Progenitor cell of endocrine pancreas (in vitro differentiated cells): ENCODE data around the gene SPATA2. TPM values are rescaled to one million over a fixed set of nuclear protein-coding genes. Genes with fewer than 3 reads are reported as not detected.

ENCODE experiments used
- DNase-seq: peaks from one replicate; pipeline ENCODE4 v3.0.0; 2021; ENCODE audit warnings: low spot score; ENCODE audit not compliant: unreplicated experiment
- H3K27ac Mint-ChIP-seq: 2 replicates; pipeline ENCODE4 v1.8.0; 2021; ENCODE audit warnings: mild to moderate bottlenecking, moderate library complexity, mixed read lengths
- H3K27me3 Mint-ChIP-seq: 2 replicates; pipeline ENCODE4 v1.8.0; 2021; ENCODE audit warnings: mixed read lengths
- H3K36me3 Mint-ChIP-seq: 2 replicates; pipeline ENCODE4 v1.8.0; 2022; ENCODE audit warnings: mixed read lengths; ENCODE audit not compliant: insufficient read depth
- H3K4me1 Mint-ChIP-seq: 2 replicates; pipeline ENCODE4 v1.8.0; 2021; ENCODE audit warnings: low read depth, mixed read lengths
- H3K4me3 Mint-ChIP-seq: 2 replicates; pipeline ENCODE4 v1.8.0; 2021; ENCODE audit warnings: low read depth, mild to moderate bottlenecking, moderate library complexity, mixed read lengths
- H3K9me3 Mint-ChIP-seq: 2 replicates; pipeline ENCODE4 v1.8.0; 2021; ENCODE audit warnings: low read depth, mixed read lengths
- total RNA-seq: library from RNA; stranded (reverse); gene quantifications from 2 replicates; pipeline ENCODE4 v1.2.1, GENCODE V29; 2021
- TF ChIP-seq, protein P1 (sequence below): fragments of 200-600 bp; sonication (generic); IDR thresholded peaks from one replicate; pipeline ENCODE4 v1.5.0; 2021; ENCODE audit warnings: antibody characterized with exemption, mild to moderate bottlenecking; ENCODE audit not compliant: unreplicated experiment

Gene SPATA2
- total RNA-seq, 1 donor from 2014 or later = 9.5 TPM

DNA sequence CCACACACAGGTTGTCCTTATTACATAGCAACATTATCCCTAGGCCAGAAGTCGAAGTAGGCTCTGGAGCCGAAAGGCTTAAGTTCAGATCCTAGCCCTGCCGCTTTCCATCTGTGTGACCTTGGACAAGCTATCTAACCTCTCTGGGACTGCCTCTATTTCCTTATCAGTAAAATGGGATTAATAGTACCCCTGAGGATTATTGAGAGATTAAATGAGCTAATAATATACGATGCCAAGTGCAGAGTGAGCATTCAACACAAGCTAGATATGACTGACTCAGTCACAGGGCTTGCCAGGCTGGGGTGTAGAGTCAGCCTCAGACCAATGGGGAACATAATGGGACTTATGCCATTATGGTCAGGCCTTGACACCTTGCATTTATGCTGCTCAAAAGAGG is 8.9 kb upstream of the SPATA2 start:
- Mint-ChIP-seq H3K4me1 (peaks cover 2% of the 10 kb centered on the region), H3K9me3 (peaks cover 3% of the 10 kb centered on the region), H3K4me3 (no peak overlapping the region), H3K27ac (peak overlapping the region; percentile 62), H3K36me3 (no peaks in the 10 kb centered on the region), H3K27me3 (no peaks in the 10 kb centered on the region)
- TF ChIP-seq, protein P1, sequence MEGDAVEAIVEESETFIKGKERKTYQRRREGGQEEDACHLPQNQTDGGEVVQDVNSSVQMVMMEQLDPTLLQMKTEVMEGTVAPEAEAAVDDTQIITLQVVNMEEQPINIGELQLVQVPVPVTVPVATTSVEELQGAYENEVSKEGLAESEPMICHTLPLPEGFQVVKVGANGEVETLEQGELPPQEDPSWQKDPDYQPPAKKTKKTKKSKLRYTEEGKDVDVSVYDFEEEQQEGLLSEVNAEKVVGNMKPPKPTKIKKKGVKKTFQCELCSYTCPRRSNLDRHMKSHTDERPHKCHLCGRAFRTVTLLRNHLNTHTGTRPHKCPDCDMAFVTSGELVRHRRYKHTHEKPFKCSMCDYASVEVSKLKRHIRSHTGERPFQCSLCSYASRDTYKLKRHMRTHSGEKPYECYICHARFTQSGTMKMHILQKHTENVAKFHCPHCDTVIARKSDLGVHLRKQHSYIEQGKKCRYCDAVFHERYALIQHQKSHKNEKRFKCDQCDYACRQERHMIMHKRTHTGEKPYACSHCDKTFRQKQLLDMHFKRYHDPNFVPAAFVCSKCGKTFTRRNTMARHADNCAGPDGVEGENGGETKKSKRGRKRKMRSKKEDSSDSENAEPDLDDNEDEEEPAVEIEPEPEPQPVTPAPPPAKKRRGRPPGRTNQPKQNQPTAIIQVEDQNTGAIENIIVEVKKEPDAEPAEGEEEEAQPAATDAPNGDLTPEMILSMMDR = no peak
- no peak for DNase-seq

DNA sequence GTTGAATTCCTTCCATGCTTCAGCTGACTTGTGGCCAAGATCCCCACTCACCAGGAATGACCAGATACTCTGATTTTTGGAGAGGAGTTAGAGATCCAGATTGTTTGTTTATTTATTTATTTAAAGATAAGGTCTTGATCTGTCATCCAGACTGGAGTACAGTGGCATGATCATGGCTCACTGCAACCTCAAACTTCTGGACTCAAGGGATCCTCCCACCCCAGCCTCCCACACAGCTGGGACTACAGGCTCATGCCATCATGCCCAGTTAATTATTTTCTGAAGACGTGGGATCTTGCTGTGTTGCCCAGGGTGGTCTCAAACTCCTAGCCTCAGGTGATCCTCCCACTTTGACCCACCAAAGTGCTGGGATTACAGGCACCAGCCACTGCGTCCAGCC is 4.1 kb upstream of the SPATA2 start:
- Mint-ChIP-seq H3K27me3 (no peaks in the 10 kb centered on the region), H3K4me1 (peaks cover 15% of the 10 kb centered on the region), H3K27ac (no peak overlapping the region), H3K4me3 (no peak overlapping the region), H3K36me3 (no peaks in the 10 kb centered on the region), H3K9me3 (no peaks in the 10 kb centered on the region)
- DNase-seq = no peak
- TF ChIP-seq, protein P1 = no peak

DNA sequence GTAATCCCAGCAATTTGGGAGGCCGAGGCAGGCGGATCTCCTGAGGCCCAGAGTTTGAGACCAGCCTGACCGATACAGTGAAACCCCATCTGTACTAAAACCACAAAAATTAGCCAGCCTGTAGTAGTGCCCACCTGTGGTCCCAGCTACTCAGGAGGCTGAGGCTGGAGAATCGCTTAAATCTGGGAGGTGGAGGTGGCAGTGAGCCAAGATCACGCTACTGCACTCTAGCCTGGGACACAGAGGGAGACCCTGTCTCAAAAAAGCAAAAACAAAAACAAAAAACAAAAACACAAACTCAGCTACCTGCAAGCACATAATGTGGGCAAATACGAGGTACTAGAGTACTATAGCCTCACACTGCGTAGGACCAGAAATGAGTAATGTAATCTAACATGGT is 3.7 kb upstream of the SPATA2 start:
- TF ChIP-seq, protein P1 = no peak
- Mint-ChIP-seq H3K36me3 (no peaks in the 10 kb centered on the region), H3K9me3 (no peaks in the 10 kb centered on the region), H3K4me3 (no peak overlapping the region), H3K27me3 (no peaks in the 10 kb centered on the region), H3K4me1 (peaks cover 18% of the 10 kb centered on the region), H3K27ac (no peak overlapping the region)
- no peak for DNase-seq

DNA sequence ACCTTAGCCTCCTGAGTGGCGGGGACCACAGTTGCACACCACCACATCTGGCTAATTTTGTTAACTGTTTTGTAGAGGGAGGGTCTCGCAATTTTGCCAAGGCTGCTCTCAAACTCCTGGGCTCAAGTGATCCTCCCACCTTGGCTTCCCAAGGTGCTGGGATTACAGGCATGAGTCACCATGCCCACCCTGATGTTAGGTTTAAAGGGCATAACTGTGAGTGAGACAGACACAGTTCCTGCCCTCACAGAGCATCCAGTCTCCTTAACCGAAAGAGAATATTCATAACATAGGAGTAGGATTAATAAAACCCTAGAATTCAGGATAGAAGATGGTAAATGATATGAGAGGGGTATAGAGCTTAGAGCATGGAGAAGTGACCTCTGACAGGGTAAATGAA is 3.1 kb upstream of the SPATA2 start:
- Mint-ChIP-seq H3K9me3 (no peaks in the 10 kb centered on the region), H3K27ac (peak overlapping the region; percentile 33), H3K4me3 (no peak overlapping the region), H3K36me3 (no peaks in the 10 kb centered on the region), H3K4me1 (peaks cover 23% of the 10 kb centered on the region), H3K27me3 (no peaks in the 10 kb centered on the region)
- no peak for DNase-seq
- TF ChIP-seq, protein P1 = no peak

DNA sequence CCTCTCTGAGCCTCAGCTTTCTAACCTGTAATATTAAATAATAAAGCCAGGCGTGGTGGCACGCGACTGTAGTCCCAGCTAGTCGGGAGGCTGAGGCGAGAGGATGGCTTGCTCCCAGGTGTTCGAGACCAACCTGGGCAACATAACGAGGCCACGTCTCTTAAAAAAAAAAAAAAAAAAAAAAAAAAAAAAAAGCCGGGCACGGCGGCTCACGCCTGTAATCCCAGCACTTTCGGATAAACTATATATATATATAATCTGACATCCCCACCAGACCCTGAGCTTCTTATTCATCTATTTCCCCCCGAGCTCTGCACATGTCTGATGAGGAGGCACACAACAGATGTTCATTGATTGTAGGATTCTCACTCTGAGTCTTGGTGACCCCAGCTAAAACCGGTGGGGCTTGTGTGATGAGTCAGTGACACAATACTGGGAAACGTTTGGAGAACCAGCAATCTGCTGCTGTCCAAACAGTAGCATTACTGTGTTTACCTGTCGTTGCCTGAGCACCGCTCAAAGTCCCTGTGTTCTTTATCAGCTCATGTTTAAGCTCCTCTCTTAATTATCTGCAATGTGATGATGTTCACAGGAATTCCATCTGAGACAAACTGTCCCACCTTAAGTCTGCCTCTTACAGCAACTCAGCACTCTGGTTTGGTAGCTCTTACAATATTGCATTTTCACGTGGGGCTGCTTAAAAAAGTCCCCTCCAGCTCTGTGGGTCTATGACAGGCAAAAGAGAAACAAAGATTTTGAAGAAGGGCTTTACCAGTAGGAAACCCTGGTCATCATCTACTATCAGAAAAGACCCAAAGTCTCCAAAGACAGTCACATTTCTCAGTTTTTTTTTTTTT is 1.0 kb upstream of the SPATA2 start:
- H3K4me3 Mint-ChIP-seq = peak overlapping the region; percentile 99
- H3K27me3 Mint-ChIP-seq = no peaks in the 10 kb centered on the region
- H3K36me3 Mint-ChIP-seq = no peaks in the 10 kb centered on the region
- TF ChIP-seq, protein P1 = no peak
- H3K27ac Mint-ChIP-seq = peak overlapping the region; percentile 100
- H3K9me3 Mint-ChIP-seq = no peaks in the 10 kb centered on the region
- no peak for DNase-seq
- peaks cover 23% of the 10 kb centered on the region for H3K4me1 Mint-ChIP-seq
